Neutrophil (primary cell): ENCODE results near the gene SH3RF1.

ENCODE experiments used
- H3K27ac ChIP-seq: fragments of 200-600 bp; sonication (generic); 2 replicates; pipeline ENCODE4 v1.5.1; 2016; ENCODE audit warnings: mild to moderate bottlenecking, moderate library complexity
- H3K27me3 ChIP-seq: fragments of 200-600 bp; sonication (generic); 2 replicates; pipeline ENCODE4 v1.6.0; 2016; ENCODE audit warnings: mild to moderate bottlenecking
- H3K36me3 ChIP-seq: fragments of 200-600 bp; sonication (generic); 2 replicates; pipeline ENCODE4 v1.5.1; 2017
- H3K4me1 ChIP-seq, 2 experiments: fragments of 200-600 bp in 1 of 2; sonication (generic) in 1 of 2; 1 replicate in 1 of 2; 2 replicates in 1 of 2; pipeline versions ENCODE4 v1.5.1 to v1.6.1; 2013 to 2016; ENCODE audit warnings: low read depth in 1 of 2, low read length in 1 of 2, mild to moderate bottlenecking in 1 of 2, moderate library complexity in 1 of 2; ENCODE audit not compliant: control insufficient read depth in 1 of 2, insufficient read depth in 1 of 2
- H3K4me3 ChIP-seq, 2 experiments: fragments of 200-600 bp in 1 of 2; sonication (generic) in 1 of 2; 1 replicate in 1 of 2; 2 replicates in 1 of 2; pipeline ENCODE4 v1.5.1; 2013 to 2016; ENCODE audit warnings: low read depth in 1 of 2, low read length in 1 of 2, mild to moderate bottlenecking in 1 of 2, moderate library complexity in 1 of 2
- H3K9me3 ChIP-seq: fragments of 200-600 bp; sonication (generic); 2 replicates; pipeline ENCODE4 v1.5.1; 2016
- TF ChIP-seq, protein P1 (sequence below): fragments of 200-600 bp; sonication (generic); IDR thresholded peaks from 2 replicates; pipeline ENCODE4 v1.5.1; 2016; ENCODE audit warnings: antibody characterized with exemption

Gene SH3RF1

DNA sequence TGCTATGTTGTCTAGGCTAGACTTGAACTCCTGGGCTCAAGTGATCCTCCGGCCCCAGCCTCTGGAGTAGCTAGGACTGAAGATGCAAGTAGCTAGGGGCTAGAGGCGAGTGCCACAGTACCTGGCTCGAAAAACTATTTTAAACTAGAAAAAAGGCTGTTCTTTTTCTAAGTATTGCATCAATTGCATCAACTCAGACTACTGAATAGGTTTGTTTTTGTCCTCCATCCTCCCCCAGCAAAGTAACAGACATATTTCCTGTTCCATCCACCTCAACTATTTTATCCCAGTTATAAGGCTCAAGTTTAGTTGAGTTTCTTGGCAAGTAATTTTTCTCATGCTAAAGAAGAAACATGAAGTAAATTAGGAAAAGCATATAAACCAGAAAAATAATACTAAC lies 4.1 kb downstream of the SH3RF1 start:
- Histone ChIP-seq H3K9me3 (no peaks in the 10 kb centered on the region), H3K4me1 (peaks cover 16 to 23% of the 10 kb centered on the region in 2 experiments), H3K27ac (no peak overlapping the region), H3K27me3 (peaks cover 31% of the 10 kb centered on the region), H3K4me3 (no peak overlapping the region), H3K36me3 (no peaks in the 10 kb centered on the region)
- TF ChIP-seq, protein P1, sequence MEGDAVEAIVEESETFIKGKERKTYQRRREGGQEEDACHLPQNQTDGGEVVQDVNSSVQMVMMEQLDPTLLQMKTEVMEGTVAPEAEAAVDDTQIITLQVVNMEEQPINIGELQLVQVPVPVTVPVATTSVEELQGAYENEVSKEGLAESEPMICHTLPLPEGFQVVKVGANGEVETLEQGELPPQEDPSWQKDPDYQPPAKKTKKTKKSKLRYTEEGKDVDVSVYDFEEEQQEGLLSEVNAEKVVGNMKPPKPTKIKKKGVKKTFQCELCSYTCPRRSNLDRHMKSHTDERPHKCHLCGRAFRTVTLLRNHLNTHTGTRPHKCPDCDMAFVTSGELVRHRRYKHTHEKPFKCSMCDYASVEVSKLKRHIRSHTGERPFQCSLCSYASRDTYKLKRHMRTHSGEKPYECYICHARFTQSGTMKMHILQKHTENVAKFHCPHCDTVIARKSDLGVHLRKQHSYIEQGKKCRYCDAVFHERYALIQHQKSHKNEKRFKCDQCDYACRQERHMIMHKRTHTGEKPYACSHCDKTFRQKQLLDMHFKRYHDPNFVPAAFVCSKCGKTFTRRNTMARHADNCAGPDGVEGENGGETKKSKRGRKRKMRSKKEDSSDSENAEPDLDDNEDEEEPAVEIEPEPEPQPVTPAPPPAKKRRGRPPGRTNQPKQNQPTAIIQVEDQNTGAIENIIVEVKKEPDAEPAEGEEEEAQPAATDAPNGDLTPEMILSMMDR, result no peak

DNA sequence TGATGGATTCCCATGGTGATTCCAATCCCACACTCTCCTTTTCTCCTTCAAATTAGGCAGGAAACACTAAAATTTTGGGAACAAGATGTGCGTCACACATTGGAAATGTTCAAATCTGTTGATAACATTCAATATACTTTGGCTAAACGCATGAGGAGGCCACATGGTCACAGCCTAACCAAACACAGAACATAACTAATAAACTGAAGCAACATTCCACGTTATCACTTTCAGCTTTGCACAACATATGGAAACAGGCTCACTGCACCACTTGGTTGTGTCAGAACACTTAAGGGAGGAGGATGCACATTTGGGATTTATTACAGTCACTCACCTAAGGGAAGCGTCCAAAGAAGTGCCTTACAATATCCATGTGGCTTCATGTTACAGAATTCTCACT lies 4.7 kb downstream of the SH3RF1 start:
- Histone ChIP-seq H3K27ac (no peak overlapping the region), H3K4me3 (no peak overlapping the region), H3K36me3 (no peaks in the 10 kb centered on the region)

DNA sequence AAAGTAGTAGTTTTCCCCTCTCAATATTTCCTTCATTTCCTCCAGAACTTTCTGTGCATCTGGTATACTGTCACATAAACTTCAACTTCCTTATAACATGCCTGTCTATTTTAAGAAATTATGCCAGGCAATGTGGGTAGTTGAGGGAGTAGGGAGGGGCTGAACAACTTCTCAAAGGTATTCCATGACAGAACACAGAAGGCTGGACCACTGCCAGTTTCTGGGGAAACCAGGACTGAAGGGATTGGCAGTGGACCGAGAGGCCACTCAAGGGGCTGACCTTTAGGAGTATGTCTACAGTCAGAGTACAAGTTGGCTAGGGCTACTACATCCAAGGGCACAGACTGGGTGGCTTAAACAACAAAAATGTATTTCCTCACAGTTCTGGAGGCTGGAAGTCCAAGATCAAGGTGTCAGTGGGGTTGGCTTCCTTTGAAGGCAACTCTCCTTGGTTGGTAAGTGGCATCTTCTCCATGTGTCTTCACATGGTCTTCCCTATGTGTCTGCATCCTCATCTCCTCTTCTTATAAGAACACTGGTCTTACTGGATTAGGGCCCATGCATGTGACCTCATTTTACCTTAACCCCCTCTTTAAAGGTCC lies 6.9 kb downstream of the SH3RF1 start:
- TF ChIP-seq, protein P1, result no peak
- Histone ChIP-seq H3K36me3 (no peaks in the 10 kb centered on the region), H3K27me3 (peaks cover 3% of the 10 kb centered on the region), H3K9me3 (no peaks in the 10 kb centered on the region), H3K4me3 (no peak overlapping the region), H3K27ac (no peak overlapping the region), H3K4me1 (peaks cover 0 to 3% of the 10 kb centered on the region in 2 experiments)

More for the DNA sequence above, 4.7 kb downstream of the SH3RF1 start:
- H3K27me3 ChIP-seq, result peaks cover 25% of the 10 kb centered on the region
- TF ChIP-seq, protein P1, result no peak
- H3K4me1 ChIP-seq, result peaks cover 10 to 17% of the 10 kb centered on the region in 2 experiments
- H3K9me3 ChIP-seq, result no peaks in the 10 kb centered on the region

DNA sequence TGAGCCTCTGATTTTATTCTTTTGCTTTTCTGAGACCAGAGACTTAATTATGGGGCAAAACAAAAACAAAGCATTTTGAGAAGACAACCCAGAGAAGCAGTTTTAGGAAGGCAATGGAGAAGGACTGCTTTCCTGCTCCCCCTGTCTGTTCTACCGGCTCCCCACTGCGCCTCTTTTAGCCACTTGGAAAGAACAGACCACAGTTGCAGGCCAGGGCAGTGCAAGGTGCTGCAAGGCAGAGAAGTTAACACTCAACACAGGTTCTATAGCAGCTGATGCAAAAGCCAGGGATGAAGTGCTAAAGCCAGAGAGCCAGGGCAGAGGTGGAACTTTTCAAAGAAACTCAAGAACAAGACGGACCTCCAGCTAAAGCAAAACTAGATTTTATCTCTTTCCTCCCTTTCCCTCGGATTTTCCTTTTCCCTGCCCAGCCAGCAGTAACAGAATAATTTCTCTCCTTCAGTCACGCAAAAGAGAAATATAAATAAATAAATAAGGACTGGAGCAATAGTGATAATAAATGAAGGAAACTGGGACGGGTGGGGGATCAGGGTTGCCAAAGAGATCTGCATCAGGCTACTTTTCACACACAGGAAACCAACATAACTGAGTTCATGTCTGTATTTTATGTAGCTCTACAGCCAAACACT lies 10.4 kb downstream of the SH3RF1 start:
- H3K27ac ChIP-seq, result no peak overlapping the region

DNA sequence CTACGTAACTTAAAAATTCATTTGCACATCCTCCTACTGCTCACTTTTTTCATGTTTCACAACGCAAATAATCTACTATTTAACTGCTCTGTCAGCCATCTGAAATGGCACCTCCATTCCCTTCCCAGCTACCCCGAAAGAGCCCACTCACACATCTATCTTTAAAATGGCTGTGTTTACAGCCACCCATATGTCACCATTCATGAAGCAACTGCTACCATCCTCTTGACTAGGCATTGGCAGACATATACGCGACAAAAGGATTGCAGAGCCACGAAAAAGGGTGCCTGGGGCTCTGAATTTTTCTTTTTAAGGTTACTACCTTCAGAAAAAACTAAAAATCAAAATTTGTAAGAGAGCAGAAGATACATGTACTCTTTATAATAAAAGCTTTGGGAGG lies 11.5 kb downstream of the SH3RF1 start:
- peaks cover 4 to 11% of the 10 kb centered on the region in 2 experiments for H3K4me1 ChIP-seq

More for the DNA sequence above, 10.4 kb downstream of the SH3RF1 start:
- Histone ChIP-seq H3K27me3 (no peaks in the 10 kb centered on the region), H3K36me3 (no peaks in the 10 kb centered on the region), H3K4me1 (peaks cover 4 to 11% of the 10 kb centered on the region in 2 experiments), H3K9me3 (no peaks in the 10 kb centered on the region), H3K4me3 (no peak overlapping the region)
- TF ChIP-seq, protein P1, result no peak

More for the DNA sequence above, 11.5 kb downstream of the SH3RF1 start:
- Histone ChIP-seq H3K27me3 (no peaks in the 10 kb centered on the region), H3K36me3 (no peaks in the 10 kb centered on the region), H3K27ac (no peak overlapping the region), H3K9me3 (no peaks in the 10 kb centered on the region), H3K4me3 (no peak overlapping the region)
- TF ChIP-seq, protein P1, result no peak
